K562 (cell line): ENCODE results near the gene HDAC6. TPM values are rescaled to one million over a fixed set of nuclear protein-coding genes. Genes with fewer than 3 reads are reported as not detected.

Experiments
- FOXA3 ChIP-seq, 2 experiments: fragments of 450-650 bp in 1 of 2; sonication (generic) in 1 of 2; formaldehyde crosslinking; IDR thresholded peaks in 1 of 2; conservative IDR thresholded peaks in 1 of 2; 2 replicates each; pipeline versions ENCODE4 v1.4.0 to v1.8.0; 2020 to 2022; ENCODE audit warnings: mild to moderate bottlenecking in 2 of 2, missing genetic modification reagents in 1 of 2
- GTF2F1 ChIP-seq: IDR thresholded peaks from 2 replicates; pipeline ENCODE4 v1.6.1; 2011; ENCODE audit warnings: low read depth, low read length, improper control_type of control experiment
- HMGN3 ChIP-seq: IDR thresholded peaks from 2 replicates; pipeline ENCODE4 v1.6.1; 2011; ENCODE audit warnings: borderline replicate concordance, low read depth, mild to moderate bottlenecking, mixed read lengths, low read length; ENCODE audit not compliant: insufficient read length; ENCODE audit errors: extremely low read depth
- HNRNPL ChIP-seq: fragments of 200-400 bp; formaldehyde crosslinking; IDR thresholded peaks from 2 replicates; pipeline ENCODE4 v1.6.1; 2017; ENCODE audit warnings: low read depth, mild to moderate bottlenecking, low read length
- IRF9 ChIP-seq: fragments of 450-650 bp; IDR thresholded peaks from 2 replicates; pipeline ENCODE4 v1.6.1; 2016; ENCODE audit warnings: missing biosample characterization, missing genetic modification characterization
- MECOM ChIP-seq: fragments of 250-450 bp; sonication (Bioruptor Pico); IDR thresholded peaks from 2 replicates; pipeline ENCODE4 v1.8.0; 2022; ENCODE audit warnings: inconsistent platforms
- PCBP1 ChIP-seq: fragments of 200-400 bp; formaldehyde crosslinking; IDR thresholded peaks from 2 replicates; pipeline ENCODE4 v1.6.1; 2018; ENCODE audit warnings: mild to moderate bottlenecking, low read depth, low read length; ENCODE audit not compliant: poor library complexity, severe bottlenecking
- POLR2A ChIP-seq: fragments of 450-650 bp; conservative IDR thresholded peaks from 2 replicates; pipeline ENCODE4 v1.6.1; 2016
- PREB ChIP-seq: sonication (generic); formaldehyde crosslinking; IDR thresholded peaks from 2 replicates; pipeline ENCODE4 v1.8.1; 2023; ENCODE audit warnings: mild to moderate bottlenecking, missing genetic modification reagents
- SMC3 ChIP-seq: conservative IDR thresholded peaks from 2 replicates; pipeline ENCODE4 v1.6.1; 2011; ENCODE audit warnings: low read depth, low read length, improper control_type of control experiment; ENCODE audit not compliant: insufficient read depth
- STAT5A ChIP-seq: IDR thresholded peaks from 2 replicates; pipeline ENCODE4 v1.6.1; 2012; ENCODE audit warnings: low read length, inconsistent platforms, borderline replicate concordance
- ZBTB43 ChIP-seq: sonication (generic); formaldehyde crosslinking; IDR thresholded peaks from 2 replicates; pipeline ENCODE4 v1.8.0; 2023; ENCODE audit warnings: mild to moderate bottlenecking, missing genetic modification reagents
- ZFP36 ChIP-seq: fragments of 150-350 bp; IDR thresholded peaks from 2 replicates; pipeline ENCODE4 v1.6.1; 2018; ENCODE audit warnings: low read length, low read depth; ENCODE audit not compliant: partially characterized antibody
- ZKSCAN1 ChIP-seq: fragments of 150-350 bp; IDR thresholded peaks from 2 replicates; pipeline ENCODE4 v1.6.1; 2016; ENCODE audit warnings: low read depth, low read length
- ZNF121 ChIP-seq: sonication (generic); formaldehyde crosslinking; conservative IDR thresholded peaks from 2 replicates; pipeline ENCODE4 v1.8.0; 2022; ENCODE audit warnings: missing genetic modification reagents
- ZNF24 ChIP-seq: fragments of 450-650 bp; IDR thresholded peaks from 2 replicates; pipeline ENCODE4 v1.6.1; 2016
- ZNF3 ChIP-seq: fragments of 250-450 bp; sonication (Bioruptor Pico); IDR thresholded peaks from 2 replicates; pipeline ENCODE4 v1.5.0; 2021; ENCODE audit warnings: mild to moderate bottlenecking, moderate library complexity
- ZNF407 ChIP-seq: fragments of 450-650 bp; IDR thresholded peaks from 2 replicates; pipeline ENCODE4 v1.6.1; 2016; ENCODE audit warnings: low read depth
- polyA plus RNA-seq, 8 experiments: library from polyadenylated mRNA; depleted of rRNA in 4 of 8; stranded (reverse) in 5 of 8; unstranded in 3 of 8; fragments of >200 nt; fragmentation: Nextera tagmentation in 2 of 8; fragmentation: Illumina TruSeq in 1 of 8; extraction: Ambion mirVana in 2 of 8; extraction: Trizol in 1 of 8; gene quantifications; 2 replicates each; pipeline versions ENCODE4 v1.2.1 to v1.2.3, GENCODE V29; 2011 to 2014; ENCODE audit warnings: inconsistent platforms in 1 of 8, missing spikeins in 1 of 8
- total RNA-seq, 7 experiments: library from RNA; depleted of rRNA in 6 of 7; stranded (reverse); fragments of >200 nt in 6 of 7; fragmentation: Illumina TruSeq in 2 of 7; extraction: Trizol in 2 of 7; gene quantifications; 2 replicates each; pipeline versions ENCODE4 v1.2.1 to v1.2.3, GENCODE V29; 2011 to 2021; ENCODE audit warnings: low replicate concordance in 1 of 7

HDAC6 gene
- total and polyA plus RNA-seq, 9 of the 15 experiments (the other 6 are each of a cell fraction or from before 2014, with no cell fraction given), result 29.9 to 101 (median 71.2) TPM

GRCh38 chrX:48794911-48795515 lies 6.9 kb upstream of the HDAC6 start (continued):
- TF ChIP-seq SMC3 (no peak), FOXA3 (CRISPR knock-in tag; conservative IDR thresholded peaks at IDR 0.05 in 1 of 2, IDR thresholded peaks at IDR 0.05 in 1 of 2) (no peak), HNRNPL (0 out of 2 replicates have a peak, but pooled peaks have one; percentile 82), IRF9 (no peak), MECOM (CRISPR knock-in tag) (no peak), ZBTB43 (CRISPR knock-in tag) (no peak), POLR2A (peak; percentile 58; the same call in 1 of the 2 replicates), PCBP1 (no peak), GTF2F1 (no peak), ZKSCAN1 (no peak), HMGN3 (peak; percentile 48), ZNF407 (no peak), ZNF24 (no peak), ZNF3 (CRISPR knock-in tag) (no peak), STAT5A (no peak; the same call in 1 of the 2 replicates), ZNF121 (CRISPR knock-in tag) (no peak), PREB (CRISPR knock-in tag) (no peak), ZFP36 (no peak)
